C4-2B (cell line): Measurements from ENCODE around the gene TNFRSF1B.

Experiments used
- ZFX ChIP-seq: fragments of 450-650 bp; IDR thresholded peaks from 2 replicates; pipeline ENCODE4 v1.6.1; 2017
- TF ChIP-seq, protein P1 (sequence below): fragments of 450-650 bp; conservative IDR thresholded peaks from 2 replicates; pipeline ENCODE4 v1.5.1; 2017; ENCODE audit warnings: mild to moderate bottlenecking

DNA sequence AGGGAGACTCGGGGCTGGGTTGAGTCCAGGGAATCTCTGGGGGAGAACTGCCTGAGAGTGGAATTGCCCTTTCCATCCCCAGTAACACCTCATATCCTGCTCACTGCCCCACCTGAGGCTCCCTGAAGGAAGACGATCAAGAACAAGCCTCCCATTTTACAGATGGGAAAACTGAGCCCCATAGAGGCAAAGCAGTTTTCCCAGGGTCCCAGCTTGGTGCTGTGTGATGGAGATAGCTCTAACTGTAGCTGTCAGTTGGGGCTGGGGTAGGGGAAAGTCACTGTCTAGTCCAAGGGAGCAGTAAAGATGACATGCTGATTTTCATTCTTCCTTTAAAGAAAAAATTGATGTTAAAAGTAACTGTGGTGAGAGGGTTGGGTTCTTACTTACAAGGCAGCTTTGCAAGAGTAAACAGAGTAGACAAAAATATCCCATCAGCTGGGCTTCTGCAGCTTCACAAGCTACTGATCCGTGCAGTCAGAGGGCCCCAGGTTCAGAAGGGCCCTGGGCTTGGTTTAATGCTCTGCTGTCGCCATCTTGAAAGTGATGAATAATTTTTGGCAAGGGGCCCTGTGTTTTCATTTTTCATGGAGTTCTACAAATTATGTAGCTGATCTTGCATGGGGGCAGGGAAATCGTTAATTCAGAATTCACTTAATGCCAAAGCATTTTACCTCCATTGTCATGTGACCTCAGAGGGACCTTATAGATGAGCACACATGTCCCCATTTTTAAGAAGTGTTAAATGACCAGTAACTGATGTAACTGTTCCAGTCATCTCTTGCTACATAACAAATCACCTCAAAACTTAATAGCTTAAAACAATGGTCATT lies 17.6 kb upstream of the TNFRSF1B start:
- TF ChIP-seq, protein P1, sequence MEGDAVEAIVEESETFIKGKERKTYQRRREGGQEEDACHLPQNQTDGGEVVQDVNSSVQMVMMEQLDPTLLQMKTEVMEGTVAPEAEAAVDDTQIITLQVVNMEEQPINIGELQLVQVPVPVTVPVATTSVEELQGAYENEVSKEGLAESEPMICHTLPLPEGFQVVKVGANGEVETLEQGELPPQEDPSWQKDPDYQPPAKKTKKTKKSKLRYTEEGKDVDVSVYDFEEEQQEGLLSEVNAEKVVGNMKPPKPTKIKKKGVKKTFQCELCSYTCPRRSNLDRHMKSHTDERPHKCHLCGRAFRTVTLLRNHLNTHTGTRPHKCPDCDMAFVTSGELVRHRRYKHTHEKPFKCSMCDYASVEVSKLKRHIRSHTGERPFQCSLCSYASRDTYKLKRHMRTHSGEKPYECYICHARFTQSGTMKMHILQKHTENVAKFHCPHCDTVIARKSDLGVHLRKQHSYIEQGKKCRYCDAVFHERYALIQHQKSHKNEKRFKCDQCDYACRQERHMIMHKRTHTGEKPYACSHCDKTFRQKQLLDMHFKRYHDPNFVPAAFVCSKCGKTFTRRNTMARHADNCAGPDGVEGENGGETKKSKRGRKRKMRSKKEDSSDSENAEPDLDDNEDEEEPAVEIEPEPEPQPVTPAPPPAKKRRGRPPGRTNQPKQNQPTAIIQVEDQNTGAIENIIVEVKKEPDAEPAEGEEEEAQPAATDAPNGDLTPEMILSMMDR, result no peak
- TF ChIP-seq ZFX, result no peak
